H1 (cell line): ENCODE results near the gene B9D1. TPM values are rescaled to one million over a fixed set of nuclear protein-coding genes. Genes with fewer than 3 reads are reported as not detected.

Experiments used
- CTCF ChIA-PET: fragments of 300-600 bp; sonication (Branson Sonifier 250); formaldehyde crosslinking; loops from one replicate; lab custom pipeline; 2021; ENCODE audit not compliant: partially characterized antibody; lab: Charles Lee
- POLR2A ChIA-PET: fragments of 300-600 bp; sonication (Branson Sonifier 250); formaldehyde crosslinking; loops from one replicate; lab custom pipeline; 2021; ENCODE audit warnings: inconsistent platforms; ENCODE audit not compliant: partially characterized antibody; lab: Charles Lee
- DNase-seq, 2 experiments: peaks; one replicate each; pipeline versions ENCODE4 v3.0.0 to v3.0.0-alpha.2; 2010 to 2022; ENCODE audit warnings: low spot score in 2 of 2, low read depth in 1 of 2, mixed read lengths in 1 of 2
- FAIRE-seq: peaks from 2 replicates; lab custom pipeline; 2011; peaks lifted over from hg19 to GRCh38; lab: Jason Lieb, UNC
- H2AFZ ChIP-seq: 2 replicates; pipeline ENCODE4 v1.8.1; 2012; ENCODE audit warnings: low read length, inconsistent platforms
- H2AK5ac ChIP-seq: 2 replicates; pipeline ENCODE4 v1.6.1; 2013; ENCODE audit warnings: low read depth, low read length
- H2BK120ac ChIP-seq: replicated peaks from 2 replicates; pipeline ENCODE3; 2013; ENCODE audit warnings: low read depth, low read length, inconsistent platforms
- H2BK12ac ChIP-seq: 2 replicates; pipeline ENCODE4 v1.6.1; 2013; ENCODE audit warnings: low read depth, low read length
- H2BK15ac ChIP-seq: 2 replicates; pipeline ENCODE4 v1.6.1; 2013; ENCODE audit warnings: low read length
- H2BK20ac ChIP-seq: 2 replicates; pipeline ENCODE4 v1.6.1; 2013; ENCODE audit warnings: low read length
- H2BK5ac ChIP-seq: 2 replicates; pipeline ENCODE4 v1.6.1; 2013; ENCODE audit warnings: low read depth, low read length
- H3K14ac ChIP-seq: 2 replicates; pipeline ENCODE4 v1.6.1; 2013; ENCODE audit warnings: inconsistent platforms; ENCODE audit not compliant: insufficient read length
- H3K18ac ChIP-seq: 2 replicates; pipeline ENCODE4 v1.6.1; 2013; ENCODE audit warnings: low read length; ENCODE audit errors: extremely low read depth
- H3K23ac ChIP-seq: 2 replicates; pipeline ENCODE4 v1.6.1; 2013; ENCODE audit warnings: inconsistent platforms; ENCODE audit not compliant: insufficient read length
- H3K23me2 ChIP-seq: 2 replicates; pipeline ENCODE4 v1.6.1; 2013; ENCODE audit warnings: low read depth, low read length
- H3K27ac ChIP-seq: 2 replicates; pipeline ENCODE4 v1.6.1; 2011; ENCODE audit warnings: low read depth, low read length, inconsistent platforms
- H3K27me3 ChIP-seq, 4 experiments: replicated peaks in 1 of 4; 1 replicate in 1 of 4; 2 replicates in 3 of 4; pipeline versions ENCODE4 v1.6.1 to v1.8.1; 2011 to 2013; ENCODE audit warnings: low read length in 3 of 4, mild to moderate bottlenecking in 3 of 4, inconsistent platforms in 2 of 4, mixed read lengths in 2 of 4, moderate library complexity in 1 of 4; ENCODE audit not compliant: control insufficient read depth in 3 of 4, insufficient read depth in 3 of 4; ENCODE audit errors: extremely low read depth in 1 of 4
- H3K36me3 ChIP-seq, 4 experiments: 2 replicates each; pipeline versions ENCODE4 v1.6.1 to v1.8.1; 2011 to 2013; ENCODE audit warnings: mild to moderate bottlenecking in 4 of 4, low read length in 3 of 4, moderate library complexity in 2 of 4, control low read depth in 1 of 4, inconsistent platforms in 1 of 4; ENCODE audit not compliant: insufficient read depth in 4 of 4, control insufficient read depth in 2 of 4
- H3K4ac ChIP-seq: replicated peaks from 2 replicates; pipeline ENCODE3; 2013; ENCODE audit warnings: low read length, low read depth, mixed read lengths, inconsistent platforms; ENCODE audit not compliant: insufficient read length
- H3K4me1 ChIP-seq, 4 experiments: replicated peaks in 1 of 4; 1 replicate in 1 of 4; 2 replicates in 3 of 4; pipeline versions ENCODE4 v1.6.1 to v1.8.1; 2011 to 2013; ENCODE audit warnings: low read length in 3 of 4, inconsistent platforms in 2 of 4, mixed read lengths in 1 of 4; ENCODE audit not compliant: insufficient read depth in 4 of 4, control insufficient read depth in 3 of 4
- H3K4me2 ChIP-seq, 2 experiments: 2 replicates each; pipeline versions ENCODE4 v1.6.1 to v1.8.1; 2011 to 2013; ENCODE audit warnings: low read depth in 2 of 2, low read length in 2 of 2, control low read depth in 1 of 2, inconsistent platforms in 1 of 2, mild to moderate bottlenecking in 1 of 2; ENCODE audit not compliant: insufficient read depth in 1 of 2
- H3K4me3 ChIP-seq, 4 experiments: fragments of 200-600, 300-600 bp in 1 of 4; sonication (generic), shearing (Covaris generic), sonication (Bioruptor Twin) in 1 of 4; 2 replicates each; pipeline versions ENCODE4 v1.5.1 to v1.8.1; 2011 to 2016; ENCODE audit warnings: low read length in 4 of 4, low read depth in 3 of 4, control low read depth in 2 of 4, inconsistent platforms in 2 of 4, mild to moderate bottlenecking in 2 of 4, mixed read lengths in 1 of 4, moderate library complexity in 1 of 4; ENCODE audit not compliant: insufficient read depth in 2 of 4; ENCODE audit errors: extremely low read depth in 1 of 4
- H3K56ac ChIP-seq: replicated peaks from 2 replicates; pipeline ENCODE3; 2013; ENCODE audit warnings: low read depth, mild to moderate bottlenecking, mixed read lengths, low read length, inconsistent platforms; ENCODE audit not compliant: insufficient read length
- H3K79me1 ChIP-seq: 2 replicates; pipeline ENCODE4 v1.6.1; 2013; ENCODE audit warnings: low read depth, low read length, control low read depth
- H3K79me2 ChIP-seq, 2 experiments: 2 replicates each; pipeline versions ENCODE4 v1.6.1 to v1.8.1; 2012 to 2013; ENCODE audit warnings: low read length in 2 of 2, mild to moderate bottlenecking in 2 of 2, inconsistent platforms in 1 of 2; ENCODE audit not compliant: insufficient read depth in 2 of 2, control insufficient read depth in 1 of 2
- H3K9ac ChIP-seq, 4 experiments: replicated peaks in 1 of 4; 1 replicate in 1 of 4; 2 replicates in 3 of 4; pipeline versions ENCODE4 v1.6.1 to v1.8.1; 2011 to 2013; ENCODE audit warnings: low read depth in 3 of 4, low read length in 3 of 4, control low read depth in 2 of 4, mild to moderate bottlenecking in 2 of 4, moderate library complexity in 2 of 4, inconsistent platforms in 1 of 4; ENCODE audit errors: extremely low read depth in 1 of 4
- H3K9me3 ChIP-seq, 2 experiments: 2 replicates each; pipeline versions ENCODE4 v1.6.1 to v1.8.1; 2012 to 2013; ENCODE audit warnings: mild to moderate bottlenecking in 2 of 2, moderate library complexity in 2 of 2, control low read depth in 1 of 2, inconsistent platforms in 1 of 2, low read depth in 1 of 2, low read length in 1 of 2, mixed read lengths in 1 of 2; ENCODE audit not compliant: insufficient read depth in 2 of 2
- H4K20me1 ChIP-seq, 2 experiments: replicated peaks in 1 of 2; 2 replicates each; pipeline versions ENCODE3 to v1.8.1; 2011 to 2013; ENCODE audit warnings: inconsistent platforms in 2 of 2, low read length in 2 of 2, mild to moderate bottlenecking in 1 of 2; ENCODE audit not compliant: insufficient read depth in 2 of 2, control insufficient read depth in 1 of 2
- H4K5ac ChIP-seq: 2 replicates; pipeline ENCODE4 v1.6.1; 2013; ENCODE audit warnings: low read length, low read depth, mixed read lengths, inconsistent platforms; ENCODE audit not compliant: insufficient read length
- H4K8ac ChIP-seq: 2 replicates; pipeline ENCODE4 v1.8.0; 2013; ENCODE audit warnings: mild to moderate bottlenecking, moderate library complexity, low read length, inconsistent platforms; ENCODE audit not compliant: insufficient read depth; ENCODE audit errors: extremely low read depth
- H4K91ac ChIP-seq: replicated peaks from 2 replicates; pipeline ENCODE3; 2013; ENCODE audit warnings: low read length, mixed read lengths, inconsistent platforms; ENCODE audit not compliant: insufficient read length
- WGBS, 2 experiments: shearing (Covaris generic) in 1 of 2; methylation state at CpG; one replicate each; pipeline versions ENCODE4 v1.1.6 to v1.1.7; 2013 to 2015; ENCODE audit warnings: low lambda C conversion rate in 2 of 2, mixed read lengths in 2 of 2, inconsistent platforms in 1 of 2, low coverage in 1 of 2, missing lambda C conversion rate in 1 of 2; ENCODE audit not compliant: insufficient replicate concordance in 2 of 2, insufficient coverage in 1 of 2, insufficient read length in 1 of 2; ENCODE audit errors: extremely low coverage in 1 of 2, missing lambda C conversion rate in 1 of 2; 5-methylcytosine and 5-hydroxymethylcytosine counted together
- polyA plus RNA-seq, 7 experiments: library from polyadenylated mRNA; depleted of rRNA in 3 of 7; stranded (reverse) in 5 of 7; unstranded in 2 of 7; fragments of >200 nt in 5 of 7; fragments of 200-250 nt in 2 of 7; gene quantifications; 1 replicate in 5 of 7; 2 replicates in 1 of 7; 4 replicates in 1 of 7; pipeline versions ENCODE4 v1.2.1 to v1.2.3, GENCODE V29; 2011 to 2013; ENCODE audit warnings: missing spikeins in 2 of 7, mixed read lengths in 2 of 7
- total RNA-seq: library from RNA; stranded (reverse); fragmentation: NEBNext Ultra II Directional; extraction: Animal tissue kit (Norgen Biotek cat#: 25700); gene quantifications from 2 replicates; pipeline ENCODE4 v1.2.1, GENCODE V29; 2021

Gene B9D1
- total and polyA plus RNA-seq, 2 of the 8 experiments (the other 6 are each of a cell fraction or from before 2014, with no cell fraction given), result 24.6 to 65.7 TPM

GRCh38 chr17:19299214-19299747 lies 63.2 kb downstream of the B9D1 start:
- Histone ChIP-seq H3K56ac (no peak overlapping the region), H3K27ac (no peak overlapping the region), H4K20me1 (peaks cover 12 to 20% of the 10 kb centered on the region in 2 experiments), H3K4me3 (no peak overlapping the region), H3K14ac (no peak overlapping the region), H3K9me3 (no peaks in the 10 kb centered on the region), H3K36me3 (no peaks in the 10 kb centered on the region; a peak in 1 of 8 replicates), H2BK120ac (no peak overlapping the region), H2AK5ac (no peak overlapping the region), H3K27me3 (no peaks in the 10 kb centered on the region), H3K23ac (no peak overlapping the region), H3K23me2 (no peaks in the 10 kb centered on the region), H3K79me1 (peaks cover 14% of the 10 kb centered on the region), H2BK12ac (no peak overlapping the region), H3K18ac (no peak overlapping the region), H2AFZ (no peak overlapping the region), H2BK15ac (no peak overlapping the region), H3K4ac (no peak overlapping the region), H3K9ac (no peak overlapping the region), H3K4me2 (no peak overlapping the region), H2BK5ac (no peak overlapping the region), H2BK20ac (no peak overlapping the region), H4K5ac (no peak overlapping the region), H4K91ac (no peak overlapping the region), H4K8ac (no peak overlapping the region), H3K79me2 (peaks cover 0 to 6% of the 10 kb centered on the region in 2 experiments; a peak in 2 of 4 replicates), H3K4me1 (peaks cover 0 to 4% (median 0%) of the 10 kb centered on the region in 4 experiments; a peak in 3 of 7 replicates)
- FAIRE-seq (no peak), DNase-seq (no peak)
- WGBS, 2 experiments, result 86% methylated on average over 4 of the region's 4 CpGs; no CpG with 5 or more reads in 1 of the 2 experiments
- CTCF ChIA-PET, result interaction anchor here (0.8 to 1.8 kb wide), 6 partner anchors 9 to 40 kb away, joined by 3 to 6 read pairs (median 4); no protein-coding TSS in a partner anchor
- POLR2A ChIA-PET, result interaction anchor here (0.9 to 1.1 kb wide), 2 partner anchors 11 to 19 kb away, joined by 3 read pairs; no protein-coding TSS in a partner anchor
